H1 (cell line): ENCODE results near the gene MCF2L2.

Experiments used
- ATF3 ChIP-seq: IDR thresholded peaks from 2 replicates; pipeline ENCODE4 v1.6.1; 2011; ENCODE audit warnings: low read depth, mild to moderate bottlenecking, low read length; ENCODE audit not compliant: insufficient read depth
- CTCF ChIP-seq, 3 experiments: IDR thresholded peaks; 1 replicate in 2 of 3; 2 replicates in 1 of 3; pipeline versions ENCODE4 v1.5.1 to v1.6.1; 2011; ENCODE audit warnings: low read length in 3 of 3, mild to moderate bottlenecking in 3 of 3, inconsistent platforms in 2 of 3, low read depth in 1 of 3, moderate library complexity in 1 of 3; ENCODE audit not compliant: insufficient read depth in 1 of 3; ENCODE audit errors: control extremely low read depth in 1 of 3
- EZH2 ChIP-seq: fragments of 200-600 bp; sonication (generic); IDR thresholded peaks from 2 replicates; pipeline ENCODE4 v1.7.1; 2012; ENCODE audit warnings: low read depth, mild to moderate bottlenecking, moderate library complexity, low read length, inconsistent platforms; ENCODE audit not compliant: severe bottlenecking
- FOSL1 ChIP-seq: IDR thresholded peaks from 2 replicates; pipeline ENCODE4 v1.6.1; 2011; ENCODE audit warnings: mild to moderate bottlenecking, low read depth, low read length, moderate library complexity; ENCODE audit not compliant: insufficient read depth
- JUN ChIP-seq: IDR thresholded peaks from 2 replicates; pipeline ENCODE4 v1.6.1; 2011; ENCODE audit warnings: low read depth, mild to moderate bottlenecking, improper control_type of control experiment, low read length
- KDM1A ChIP-seq: fragments of 200-600, 300-600 bp; sonication (generic); IDR thresholded peaks from 2 replicates; pipeline ENCODE4 v1.7.1; 2016; ENCODE audit warnings: mild to moderate bottlenecking, low read length, borderline replicate concordance
- MAX ChIP-seq: IDR thresholded peaks from 2 replicates; pipeline ENCODE4 v1.6.1; 2012; ENCODE audit warnings: inconsistent platforms
- RNF2 ChIP-seq: fragments of 200-900, 300-1000 bp; sonication (generic); IDR thresholded peaks from 2 replicates; pipeline ENCODE4 v1.7.1; 2016; ENCODE audit warnings: borderline replicate concordance, low read depth, mild to moderate bottlenecking, antibody characterized with exemption, low read length; ENCODE audit not compliant: poor library complexity, severe bottlenecking; ENCODE audit errors: missing control alignments
- SIN3A ChIP-seq, 2 experiments: IDR thresholded peaks in 1 of 2; conservative IDR thresholded peaks in 1 of 2; 2 replicates each; pipeline ENCODE4 v1.6.1; 2011 to 2012; ENCODE audit warnings: low read length in 2 of 2, improper control_type of control experiment in 1 of 2, low read depth in 1 of 2, mild to moderate bottlenecking in 1 of 2
- SUZ12 ChIP-seq: fragments of 200-600 bp; sonication (generic); IDR thresholded peaks from 2 replicates; pipeline ENCODE4 v1.6.1; 2012; ENCODE audit warnings: mild to moderate bottlenecking, inconsistent platforms, low read length, moderate library complexity, mixed read lengths
- TAF1 ChIP-seq: IDR thresholded peaks from 2 replicates; pipeline ENCODE4 v1.6.1; 2011; ENCODE audit warnings: mild to moderate bottlenecking, low read depth, low read length
- YY1 ChIP-seq: IDR thresholded peaks from 2 replicates; pipeline ENCODE4 v1.6.1; 2011; ENCODE audit warnings: low read depth, mild to moderate bottlenecking, low read length
- ZNF274 ChIP-seq: IDR thresholded peaks from 2 replicates; pipeline ENCODE4 v1.7.0; 2012; ENCODE audit warnings: low read length, borderline replicate concordance; ENCODE audit errors: extremely low read depth

- no peak for TF ChIP-seq ZNF274
- TF ChIP-seq SIN3A (conservative IDR thresholded peaks at IDR 0.05 in 1 of 2, IDR thresholded peaks at IDR 0.05 in 1 of 2; ENCODE audit: low read depth in 1 of 2, low read length in 2 of 2): no peak
- TF ChIP-seq CTCF (IDR thresholded peaks at IDR 0.05; ENCODE audit: control extremely low read depth in 1 of 3, insufficient read depth in 1 of 3, low read depth in 1 of 3, low read length in 3 of 3): no peak
- TF ChIP-seq EZH2: no peak
- no peak for TF ChIP-seq TAF1
- no peak for TF ChIP-seq ATF3
- TF ChIP-seq KDM1A: no peak
- TF ChIP-seq SUZ12: no peak
- TF ChIP-seq MAX: no peak
- no peak for TF ChIP-seq FOSL1
- TF ChIP-seq YY1: no peak
- no peak for TF ChIP-seq JUN
- TF ChIP-seq RNF2: no peak
Measured at GRCh38 chr3:183318877-183319276, 109.5 kb downstream of the MCF2L2 start.
